CD4-positive, alpha-beta T cell (primary cell): ENCODE data around the gene TMF1. TPM values are rescaled to one million over a fixed set of nuclear protein-coding genes. Genes with fewer than 3 reads are reported as not detected.

Experiments
- ATAC-seq: fragments of 200-7000 bp; cut with Tn5 transposase; one replicate; pipeline ENCODE4 v1.10.0; 2022; ENCODE audit warnings: mild to moderate bottlenecking; ENCODE audit not compliant: poor library complexity
- CTCF ChIA-PET: fragments of 350-600 bp; sonication (Branson Sonifier 250); formaldehyde crosslinking; loops from one replicate; lab custom pipeline; 2021; ENCODE audit warnings: antibody characterized with exemption, inconsistent platforms; lab: Charles Lee
- POLR2A ChIA-PET: fragments of 350-600 bp; sonication (Branson Sonifier 250); formaldehyde crosslinking; loops from one replicate; lab custom pipeline; 2021; ENCODE audit warnings: antibody characterized with exemption, inconsistent platforms; lab: Charles Lee
- DNase-seq, 14 experiments: peaks; one replicate each; pipeline ENCODE4 v3.0.0-alpha.2; 2013 to 2020; ENCODE audit warnings: mixed read lengths in 2 of 14
- H3K27ac ChIP-seq, 2 donors: one replicate each; pipeline versions ENCODE4 v1.5.1 to v1.7.0; 2013; ENCODE audit warnings: low read length in 2 of 2, low read depth in 1 of 2, mild to moderate bottlenecking in 1 of 2
- H3K27me3 ChIP-seq, 2 experiments: 1 replicate in 1 of 2; 2 replicates in 1 of 2; pipeline versions ENCODE4 v1.6.1 to v1.7.0; 2013; ENCODE audit warnings: low read length in 2 of 2, control low read depth in 1 of 2, mild to moderate bottlenecking in 1 of 2, moderate library complexity in 1 of 2; ENCODE audit not compliant: insufficient read depth in 2 of 2, control insufficient read depth in 1 of 2
- H3K36me3 ChIP-seq: one replicate; pipeline ENCODE4 v1.6.1; 2013; ENCODE audit warnings: low read length, control low read depth; ENCODE audit not compliant: insufficient read depth
- H3K4me1 ChIP-seq: one replicate; pipeline ENCODE4 v1.6.1; 2013; ENCODE audit warnings: low read length, control low read depth; ENCODE audit not compliant: insufficient read depth
- H3K4me3 ChIP-seq: one replicate; pipeline ENCODE4 v1.5.1; 2013; ENCODE audit warnings: mild to moderate bottlenecking, low read length, moderate library complexity
- H3K9me3 ChIP-seq, 2 experiments: 1 replicate in 1 of 2; 2 replicates in 1 of 2; pipeline versions ENCODE4 v1.6.1 to v1.7.0; 2013; ENCODE audit warnings: low read length in 2 of 2, mild to moderate bottlenecking in 2 of 2, control low read depth in 1 of 2, moderate library complexity in 1 of 2; ENCODE audit not compliant: control insufficient read depth in 1 of 2, insufficient read depth in 1 of 2
- H3K27ac Mint-ChIP-seq: one replicate; pipeline ENCODE4 v1.8.0; 2020; ENCODE audit warnings: mixed read lengths
- H3K27me3 Mint-ChIP-seq: one replicate; pipeline ENCODE4 v1.8.0; 2021; ENCODE audit warnings: mixed read lengths
- H3K36me3 Mint-ChIP-seq: one replicate; pipeline ENCODE4 v1.8.0; 2021; ENCODE audit warnings: low read depth, mixed read lengths
- H3K4me1 Mint-ChIP-seq: one replicate; pipeline ENCODE4 v1.8.0; 2021; ENCODE audit warnings: low read depth, mixed read lengths
- H3K4me3 Mint-ChIP-seq: one replicate; pipeline ENCODE4 v1.8.0; 2020; ENCODE audit warnings: mild to moderate bottlenecking, mixed read lengths
- H3K9me3 Mint-ChIP-seq: one replicate; pipeline ENCODE4 v1.8.0; 2020; ENCODE audit warnings: mixed read lengths
- CTCF ChIP-seq: fragments of 200-600 bp; IDR thresholded peaks from one replicate; pipeline ENCODE4 v1.8.0; 2022; ENCODE audit warnings: antibody characterized with exemption, mild to moderate bottlenecking
- intact Hi-C, 2 experiments: fragments of 100-400 bp; cut with DNase I in 1 of 2; cut with micrococcal nuclease in 1 of 2; formaldehyde crosslinking; loops; one replicate each; pipeline versions ENCODE4 v1.15.1 to v1.9.0; 2023 to 2025; cut with DNase I, micrococcal nuclease
- total RNA-seq, 174 experiments: library from RNA in 2 of 174; stranded (reverse) in 2 of 174; gene quantifications; one replicate each; pipeline ENCODE4 v1.2.3 and lab custom pipeline; 2021 to 2026

Gene TMF1
- total RNA-seq, 2 experiments from 2014 or later: 89.0 to 101 TPM

DNA sequence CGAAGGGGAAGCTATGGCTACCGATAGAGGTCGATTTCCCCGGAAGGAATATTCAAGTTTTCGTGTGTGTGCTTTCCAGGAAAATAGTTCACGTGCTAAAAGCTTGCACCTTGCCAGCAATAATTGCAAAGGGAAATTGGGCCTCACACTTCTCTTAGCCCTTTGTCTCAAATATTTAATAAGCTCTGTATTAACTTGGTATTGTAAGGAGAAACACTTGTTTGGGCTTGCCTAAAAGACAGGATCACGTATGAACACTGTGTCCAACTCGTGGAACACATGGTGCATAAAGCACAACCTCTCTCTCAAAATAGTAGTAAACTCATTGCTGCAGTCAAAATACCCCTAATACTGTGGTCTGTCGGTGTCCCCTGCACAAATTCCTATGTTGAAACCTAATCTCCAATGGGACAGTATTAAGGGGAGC, 352 bp upstream of the TMF1 start:
- DNase-seq: no peak
- CTCF ChIA-PET: interaction anchor here (1.0 to 2.5 kb wide), 8 partner anchors 11 to 69 kb away, joined by 3 to 19 read pairs (median 3); partner anchors contain the start of gene ARL6IP5
- H3K4me1 Mint-ChIP-seq: peaks cover 54% of the 10 kb centered on the region
- intact Hi-C loops: loop anchor here (1.0 to 5.0 kb wide), 5 partner anchors 26 to 40 kb away; partner anchors contain the start of genes ARL6IP5 (in 1 of the 2), EOGT (in 1 of the 2) and UBA3 (in 1 of the 2)
- H3K9me3 Mint-ChIP-seq: no peaks in the 10 kb centered on the region
- no peak for TF ChIP-seq CTCF
- peak overlapping the region; percentile 98 for H3K4me3 Mint-ChIP-seq
- H3K27ac ChIP-seq: peak overlapping the region; percentile 93 to 95
- H3K9me3 ChIP-seq: no peaks in the 10 kb centered on the region
- ATAC-seq: peak; percentile 5
- H3K36me3 Mint-ChIP-seq: peaks cover 81% of the 10 kb centered on the region
- H3K4me1 ChIP-seq: peaks cover 14% of the 10 kb centered on the region
- no peaks in the 10 kb centered on the region for H3K27me3 ChIP-seq
- peak overlapping the region; percentile 81 for H3K4me3 ChIP-seq
- H3K36me3 ChIP-seq: peaks cover 35% of the 10 kb centered on the region
- peak overlapping the region; percentile 99 for H3K27ac Mint-ChIP-seq
- POLR2A ChIA-PET: interaction anchor here (1.0 to 4.1 kb wide), 17 partner anchors 8 to 148 kb away, joined by 3 to 94 read pairs (median 6); partner anchors contain the start of genes ARL6IP5, EOGT and UBA3
- H3K27me3 Mint-ChIP-seq: no peaks in the 10 kb centered on the region

DNA sequence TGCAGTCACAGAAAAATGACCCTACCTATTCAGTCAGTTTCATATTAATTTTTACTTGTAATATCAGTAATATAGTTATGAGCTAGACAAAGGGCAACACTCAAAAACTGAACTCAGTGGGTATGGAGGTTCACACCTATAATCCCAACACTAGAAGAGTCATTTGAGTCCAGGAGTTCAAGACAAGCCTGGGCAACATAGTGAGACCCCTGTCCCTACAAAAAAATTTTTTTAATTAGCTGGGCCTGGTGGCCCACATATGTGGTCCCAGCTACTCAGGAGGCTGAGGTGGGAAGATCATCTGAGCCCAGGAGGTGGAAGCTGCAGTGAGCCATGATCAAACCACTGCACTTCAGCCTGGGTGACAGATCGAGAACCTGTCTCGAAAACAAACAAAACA, 3.1 kb downstream of the TMF1 start:
- Histone ChIP-seq H3K4me1 (peaks cover 17% of the 10 kb centered on the region), H3K27ac (no peak overlapping the region), H3K4me3 (no peak overlapping the region), H3K9me3 (no peaks in the 10 kb centered on the region), H3K36me3 (peaks cover 44% of the 10 kb centered on the region), H3K27me3 (no peaks in the 10 kb centered on the region)
- TF ChIP-seq CTCF: no peak
- ChIA-PET CTCF (no interaction called here), POLR2A (interaction anchor here (1.5 to 4.1 kb wide), 2 partner anchors 15 to 33 kb away, joined by 4 to 94 read pairs; partner anchors contain the start of genes ARL6IP5 and UBA3)
- Mint-ChIP-seq H3K27ac (peak overlapping the region; percentile 52), H3K4me1 (peaks cover 73% of the 10 kb centered on the region), H3K27me3 (no peaks in the 10 kb centered on the region), H3K4me3 (peak overlapping the region; percentile 67), H3K36me3 (peaks cover 82% of the 10 kb centered on the region), H3K9me3 (no peaks in the 10 kb centered on the region)
- no peak for DNase-seq
- no peak for ATAC-seq
- intact Hi-C loops: loop anchor here in 1 of 2 experiments (5.0 kb wide), 1 partner anchor 37 kb away; the partner anchor contains the start of gene EOGT

GRCh38 chr3:69044608-69045007, 7.5 kb downstream of the TMF1 start:
- peaks cover 80% of the 10 kb centered on the region for H3K36me3 ChIP-seq
- POLR2A ChIA-PET: no interaction called here
- Mint-ChIP-seq H3K36me3 (peaks cover 83% of the 10 kb centered on the region), H3K4me1 (peaks cover 44% of the 10 kb centered on the region), H3K27me3 (no peaks in the 10 kb centered on the region), H3K4me3 (no peak overlapping the region), H3K9me3 (no peaks in the 10 kb centered on the region), H3K27ac (no peak overlapping the region)
- TF ChIP-seq CTCF: no peak
- CTCF ChIA-PET: interaction anchor here (1.1 kb wide), 1 partner anchor 76 kb away, joined by 3 read pairs; no protein-coding TSS in a partner anchor
- DNase-seq (no peak), ATAC-seq (no peak)
- peaks cover 6% of the 10 kb centered on the region for H3K4me1 ChIP-seq
- H3K9me3 ChIP-seq: no peaks in the 10 kb centered on the region
- H3K27ac ChIP-seq: no peak overlapping the region
- no peak overlapping the region for H3K4me3 ChIP-seq
- intact Hi-C loops: loop anchor here in 1 of 2 experiments (5.0 kb wide), 1 partner anchor 32 kb away; the partner anchor contains the start of gene EOGT
- H3K27me3 ChIP-seq: no peaks in the 10 kb centered on the region
